OCI-LY7 (cell line): ENCODE results near the gene NAT9. TPM values are rescaled to one million over a fixed set of nuclear protein-coding genes. Genes with fewer than 3 reads are reported as not detected.

Experiments used
- BruUV-seq: library from RNA; stranded (reverse); fragments of 400-500 nt; replicated peaks from 2 replicates; lab custom pipeline; 2021; lab: Mats Ljungman, UMichigan
- CTCF ChIA-PET: fragments of 300-600 bp; sonication (Branson Sonifier 250); formaldehyde crosslinking; loops from one replicate; lab custom pipeline; 2022; ENCODE audit warnings: antibody characterized with exemption; ENCODE audit not compliant: unreplicated experiment; lab: Charles Lee
- POLR2A ChIA-PET: fragments of 300-600 bp; sonication (Branson Sonifier 250); formaldehyde crosslinking; loops from one replicate; lab custom pipeline; 2022; ENCODE audit warnings: antibody characterized with exemption; lab: Charles Lee
- DNase-seq: peaks from one replicate; pipeline ENCODE4 v3.0.0-alpha.2; 2015; ENCODE audit warnings: low spot score
- H2AFZ ChIP-seq: fragments of 200-600 bp; sonication (generic), shearing (Covaris generic); 2 replicates; pipeline ENCODE4 v1.6.1; 2014; ENCODE audit warnings: mild to moderate bottlenecking, antibody characterized with exemption, low read length, moderate library complexity
- H3K27ac ChIP-seq: fragments of 200-600 bp; sonication (generic); 2 replicates; pipeline ENCODE4 v1.5.1; 2014; ENCODE audit warnings: mixed run types, low read depth, mild to moderate bottlenecking, moderate library complexity, low read length, inconsistent platforms; ENCODE audit not compliant: poor library complexity, severe bottlenecking
- H3K36me3 ChIP-seq: fragments of 200-600 bp; sonication (generic); 2 replicates; pipeline ENCODE4 v1.6.1; 2014; ENCODE audit warnings: mild to moderate bottlenecking, antibody characterized with exemption, low read length, moderate library complexity, mixed read lengths; ENCODE audit not compliant: insufficient read depth
- H3K4me1 ChIP-seq: fragments of 200-600 bp; sonication (generic); 2 replicates; pipeline ENCODE4 v1.5.1; 2014; ENCODE audit warnings: mild to moderate bottlenecking, low read length; ENCODE audit not compliant: insufficient read depth, poor library complexity, severe bottlenecking
- H3K4me2 ChIP-seq: fragments of 200-600 bp; sonication (generic); 2 replicates; pipeline ENCODE4 v1.6.1; 2014; ENCODE audit warnings: mild to moderate bottlenecking, low read length
- H3K4me3 ChIP-seq: fragments of 200-600 bp; sonication (generic); 2 replicates; pipeline ENCODE4 v1.5.1; 2014; ENCODE audit warnings: mild to moderate bottlenecking, low read depth, low read length; ENCODE audit not compliant: poor library complexity, severe bottlenecking
- H3K79me2 ChIP-seq: fragments of 200-600 bp; sonication (generic); 2 replicates; pipeline ENCODE4 v1.6.1; 2016; ENCODE audit warnings: low read depth, mild to moderate bottlenecking, low read length, moderate library complexity, mixed read lengths; ENCODE audit not compliant: insufficient read depth
- H3K9me2 ChIP-seq: fragments of 200-600 bp; sonication (generic); 2 replicates; pipeline ENCODE4 v1.6.1; 2016; ENCODE audit warnings: mild to moderate bottlenecking, low read length, mixed read lengths; ENCODE audit not compliant: insufficient read depth
- H3K9me3 ChIP-seq: fragments of 200-600 bp; sonication (generic); 2 replicates; pipeline ENCODE4 v1.6.1; 2014; ENCODE audit warnings: mild to moderate bottlenecking, mixed run types, low read length, mixed read lengths
- H4K20me1 ChIP-seq: fragments of 200-600 bp; sonication (generic); 2 replicates; pipeline ENCODE4 v1.6.1; 2014; ENCODE audit warnings: mild to moderate bottlenecking, antibody characterized with exemption, low read length, moderate library complexity, mixed read lengths; ENCODE audit not compliant: insufficient read depth
- EZH2phosphoT487 ChIP-seq: fragments of 200-600 bp; sonication (generic); IDR thresholded peaks from 2 replicates; pipeline ENCODE4 v1.6.1; 2018; ENCODE audit warnings: low read depth, borderline replicate concordance, mild to moderate bottlenecking, mixed run types, antibody characterized with exemption, low read length, moderate library complexity, mixed read lengths
- intact Hi-C: fragments of 100-400 bp; cut with micrococcal nuclease; formaldehyde crosslinking; loops from one replicate; pipeline ENCODE4 v1.10.0; 2022; ENCODE audit not compliant: unreplicated experiment
- total RNA-seq, 2 experiments: library from RNA; depleted of rRNA in 1 of 2; stranded (reverse); fragments of >200 nt in 1 of 2; shearing (Covaris generic) in 1 of 2; gene quantifications; 2 replicates each; pipeline ENCODE4 v1.2.3, GENCODE V29; 2014 to 2022
- TF ChIP-seq, protein P1 (sequence below): fragments of 200-600 bp; sonication (generic); conservative IDR thresholded peaks from 2 replicates; pipeline ENCODE4 v1.5.1; 2014; ENCODE audit warnings: mild to moderate bottlenecking, antibody characterized with exemption, low read length, moderate library complexity, mixed read lengths

Gene NAT9
- total RNA-seq, 2 experiments from 2014 or later, result 77.2 to 87.9 TPM

GRCh38 chr17:74821655-74822334 lies 45.6 kb upstream of the NAT9 start:
- ChIA-PET POLR2A (no interaction called here), CTCF (no interaction called here)
- Histone ChIP-seq H3K4me3 (no peak overlapping the region), H4K20me1 (no peaks in the 10 kb centered on the region; the same call in 1 of the 2 replicates), H3K36me3 (no peaks in the 10 kb centered on the region), H3K4me1 (no peaks in the 10 kb centered on the region), H3K4me2 (no peak overlapping the region), H3K9me2 (no peaks in the 10 kb centered on the region), H3K79me2 (no peaks in the 10 kb centered on the region), H3K27ac (no peak overlapping the region), H3K9me3 (no peaks in the 10 kb centered on the region), H2AFZ (no peak overlapping the region)
- no peak for DNase-seq
- TF ChIP-seq, protein P1, sequence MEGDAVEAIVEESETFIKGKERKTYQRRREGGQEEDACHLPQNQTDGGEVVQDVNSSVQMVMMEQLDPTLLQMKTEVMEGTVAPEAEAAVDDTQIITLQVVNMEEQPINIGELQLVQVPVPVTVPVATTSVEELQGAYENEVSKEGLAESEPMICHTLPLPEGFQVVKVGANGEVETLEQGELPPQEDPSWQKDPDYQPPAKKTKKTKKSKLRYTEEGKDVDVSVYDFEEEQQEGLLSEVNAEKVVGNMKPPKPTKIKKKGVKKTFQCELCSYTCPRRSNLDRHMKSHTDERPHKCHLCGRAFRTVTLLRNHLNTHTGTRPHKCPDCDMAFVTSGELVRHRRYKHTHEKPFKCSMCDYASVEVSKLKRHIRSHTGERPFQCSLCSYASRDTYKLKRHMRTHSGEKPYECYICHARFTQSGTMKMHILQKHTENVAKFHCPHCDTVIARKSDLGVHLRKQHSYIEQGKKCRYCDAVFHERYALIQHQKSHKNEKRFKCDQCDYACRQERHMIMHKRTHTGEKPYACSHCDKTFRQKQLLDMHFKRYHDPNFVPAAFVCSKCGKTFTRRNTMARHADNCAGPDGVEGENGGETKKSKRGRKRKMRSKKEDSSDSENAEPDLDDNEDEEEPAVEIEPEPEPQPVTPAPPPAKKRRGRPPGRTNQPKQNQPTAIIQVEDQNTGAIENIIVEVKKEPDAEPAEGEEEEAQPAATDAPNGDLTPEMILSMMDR, result no peak
- no peak for TF ChIP-seq EZH2phosphoT487
- intact Hi-C loops, result no loop called here
- no TSS peak for BruUV-seq

DNA sequence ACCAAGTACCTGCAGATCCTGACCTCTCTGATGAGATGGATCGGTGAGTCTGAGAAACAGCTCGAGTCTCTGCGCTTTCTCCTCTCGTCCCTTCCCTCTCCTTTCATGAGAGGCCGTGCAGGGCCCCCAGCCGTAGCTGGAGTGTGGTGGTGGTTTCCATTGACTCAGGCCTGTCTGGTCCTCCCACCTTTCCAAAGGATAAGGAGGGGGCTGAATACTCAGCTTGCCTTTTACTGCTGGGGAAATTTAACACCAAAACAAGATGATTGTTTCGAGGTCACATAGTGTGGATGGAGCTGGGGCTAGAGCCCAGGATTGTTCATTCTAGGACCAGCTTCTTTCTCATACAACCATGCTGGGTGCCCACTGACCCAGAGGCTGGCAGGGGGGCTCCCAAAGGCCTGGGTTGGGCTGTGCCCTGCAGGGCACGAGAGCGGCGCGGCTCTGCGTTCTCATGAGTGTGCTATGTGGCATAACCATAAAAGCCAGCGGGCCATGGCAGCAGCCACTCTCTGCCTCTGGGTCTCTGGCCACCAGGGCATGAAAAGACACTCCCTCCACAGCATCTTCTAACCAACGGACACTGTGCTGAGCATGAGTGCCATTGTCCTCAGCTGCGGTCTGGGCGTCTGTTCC lies 43.8 kb upstream of the NAT9 start:
- intact Hi-C loops, result no loop called here
- TF ChIP-seq EZH2phosphoT487, result no peak
- TF ChIP-seq, protein P1, result no peak
- Histone ChIP-seq H3K4me3 (no peak overlapping the region), H3K9me2 (no peaks in the 10 kb centered on the region), H2AFZ (no peak overlapping the region), H3K4me1 (peaks cover 8% of the 10 kb centered on the region), H3K27ac (no peak overlapping the region), H4K20me1 (no peaks in the 10 kb centered on the region; the same call in 1 of the 2 replicates), H3K36me3 (no peaks in the 10 kb centered on the region), H3K79me2 (no peaks in the 10 kb centered on the region), H3K9me3 (no peaks in the 10 kb centered on the region), H3K4me2 (no peak overlapping the region)
- BruUV-seq, result no TSS peak
- POLR2A ChIA-PET, result interaction anchor here (0.6 kb wide), 1 partner anchor 18 kb away, joined by 3 read pairs; no protein-coding TSS in a partner anchor
- DNase-seq, result no peak
- CTCF ChIA-PET, result no interaction called here
